IMR-90 (cell line): Measurements from ENCODE around the gene MAPK1. TPM values are rescaled to one million over a fixed set of nuclear protein-coding genes. Genes with fewer than 3 reads are reported as not detected.

Experiments used
- ATAC-seq: fragments of 200-7000 bp; cut with Tn5 transposase; 2 replicates; pipeline ENCODE4 v1.9.1; 2020; ENCODE audit warnings: low read depth, mild to moderate bottlenecking, moderate library complexity
- BruUV-seq: library from RNA; stranded (reverse); fragments of 400-500 nt; replicated peaks from 2 replicates; lab custom pipeline; 2021; lab: Mats Ljungman, UMichigan
- CTCF ChIA-PET: fragments of 300-600 bp; formaldehyde crosslinking; extraction: SDS; loops from one replicate; lab custom pipeline; 2021; ENCODE audit warnings: antibody characterized with exemption; lab: Yijun Ruan, JAX
- POLR2A ChIA-PET: fragments of 300-600 bp; sonication (Branson Sonifier 250); formaldehyde crosslinking; loops from one replicate; lab custom pipeline; 2022; ENCODE audit warnings: antibody characterized with exemption; ENCODE audit not compliant: unreplicated experiment; lab: Charles Lee
- DNase-seq: peaks from one replicate; pipeline ENCODE4 v3.0.0; 2013
- H2AFZ ChIP-seq: replicated peaks from 2 replicates; pipeline ENCODE3; 2013; ENCODE audit warnings: low read length, mild to moderate bottlenecking; ENCODE audit not compliant: poor library complexity
- H2AK5ac ChIP-seq: 2 replicates; pipeline ENCODE4 v1.6.1; 2013; ENCODE audit warnings: low read depth, low read length, inconsistent platforms
- H2AK9ac ChIP-seq: replicated peaks from 2 replicates; pipeline ENCODE3; 2013; ENCODE audit warnings: mild to moderate bottlenecking, low read depth, low read length, moderate library complexity; ENCODE audit not compliant: poor library complexity
- H2BK120ac ChIP-seq: 2 replicates; pipeline ENCODE4 v1.6.1; 2013; ENCODE audit warnings: low read depth, low read length, inconsistent platforms
- H2BK15ac ChIP-seq: 3 replicates; pipeline ENCODE4 v1.6.1; 2013; ENCODE audit warnings: low read depth, low read length, inconsistent platforms
- H2BK20ac ChIP-seq: 2 replicates; pipeline ENCODE4 v1.6.1; 2013; ENCODE audit warnings: low read depth, mild to moderate bottlenecking, inconsistent platforms, low read length, moderate library complexity
- H2BK5ac ChIP-seq: 2 replicates; pipeline ENCODE4 v1.6.1; 2013; ENCODE audit warnings: mild to moderate bottlenecking, low read depth, low read length, inconsistent platforms; ENCODE audit not compliant: poor library complexity, severe bottlenecking
- H3K14ac ChIP-seq: replicated peaks from 2 replicates; pipeline ENCODE4 v1.6.1; 2013; ENCODE audit warnings: low read depth, low read length, inconsistent platforms
- H3K18ac ChIP-seq: 2 replicates; pipeline ENCODE4 v1.6.1; 2013; ENCODE audit warnings: low read depth, low read length, control low read depth
- H3K23ac ChIP-seq: 2 replicates; pipeline ENCODE4 v1.6.1; 2013; ENCODE audit warnings: low read depth, low read length, inconsistent platforms
- H3K27ac ChIP-seq: 2 replicates; pipeline ENCODE4 v1.5.1; 2013; ENCODE audit warnings: mild to moderate bottlenecking, control low read depth, low read length; ENCODE audit not compliant: insufficient read depth
- H3K27me3 ChIP-seq: 2 replicates; pipeline ENCODE4 v1.6.1; 2013; ENCODE audit warnings: low read length; ENCODE audit not compliant: control insufficient read depth, insufficient read depth
- H3K36me3 ChIP-seq: 2 replicates; pipeline ENCODE4 v1.6.1; 2013; ENCODE audit warnings: low read length, mixed read lengths; ENCODE audit not compliant: control insufficient read depth, insufficient read depth
- H3K4ac ChIP-seq: 2 replicates; pipeline ENCODE4 v1.6.1; 2013; ENCODE audit warnings: low read depth, low read length, inconsistent platforms
- H3K4me1 ChIP-seq: 2 replicates; pipeline ENCODE4 v1.6.1; 2013; ENCODE audit warnings: low read length, mixed read lengths; ENCODE audit not compliant: control insufficient read depth, insufficient read depth
- H3K4me2 ChIP-seq: 2 replicates; pipeline ENCODE4 v1.6.1; 2013; ENCODE audit warnings: low read depth, mild to moderate bottlenecking, control low read depth, low read length, moderate library complexity
- H3K4me3 ChIP-seq: 2 replicates; pipeline ENCODE4 v1.5.1; 2013; ENCODE audit warnings: low read depth, mild to moderate bottlenecking, control low read depth, low read length, moderate library complexity; ENCODE audit not compliant: insufficient read depth
- H3K56ac ChIP-seq: 2 replicates; pipeline ENCODE4 v1.6.1; 2013; ENCODE audit warnings: low read length, inconsistent platforms; ENCODE audit not compliant: insufficient read depth; ENCODE audit errors: extremely low read depth
- H3K79me1 ChIP-seq, 2 experiments: 2 replicates each; pipeline ENCODE4 v1.6.1; 2013; ENCODE audit warnings: low read length in 2 of 2, inconsistent platforms in 1 of 2, low read depth in 1 of 2
- H3K9ac ChIP-seq: 2 replicates; pipeline ENCODE4 v1.6.1; 2013; ENCODE audit warnings: low read depth, low read length, control low read depth
- H3K9me1 ChIP-seq: 2 replicates; pipeline ENCODE4 v1.6.1; 2013; ENCODE audit warnings: low read length, inconsistent platforms; ENCODE audit not compliant: insufficient read depth
- H3K9me3 ChIP-seq: 2 replicates; pipeline ENCODE4 v1.6.1; 2013; ENCODE audit warnings: low read length; ENCODE audit not compliant: control insufficient read depth, insufficient read depth
- H4K20me1 ChIP-seq: 2 replicates; pipeline ENCODE4 v1.6.1; 2013; ENCODE audit warnings: low read length, inconsistent platforms; ENCODE audit not compliant: insufficient read depth
- H4K5ac ChIP-seq: 2 replicates; pipeline ENCODE4 v1.6.1; 2013; ENCODE audit warnings: mild to moderate bottlenecking, low read depth, low read length, control low read depth
- H4K8ac ChIP-seq, 2 experiments: 2 replicates each; pipeline ENCODE4 v1.6.1; 2013; ENCODE audit warnings: low read depth in 2 of 2, low read length in 2 of 2, control low read depth in 1 of 2, inconsistent platforms in 1 of 2
- H4K91ac ChIP-seq: 2 replicates; pipeline ENCODE4 v1.6.1; 2013; ENCODE audit warnings: low read depth, low read length, inconsistent platforms; ENCODE audit not compliant: insufficient read depth
- BHLHE40 ChIP-seq: fragments of 150-350 bp; IDR thresholded peaks from 2 replicates; pipeline ENCODE4 v1.6.1; 2016; ENCODE audit warnings: mild to moderate bottlenecking, low read depth, low read length
- CEBPB ChIP-seq: IDR thresholded peaks from 2 replicates; pipeline ENCODE4 v1.6.1; 2012; ENCODE audit warnings: low read depth, low read length, improper control_type of control experiment
- CHD1 ChIP-seq: IDR thresholded peaks from 2 replicates; pipeline ENCODE4 v1.6.1; 2012; ENCODE audit warnings: low read depth, low read length, improper control_type of control experiment
- FOS ChIP-seq: fragments of 150-350 bp; IDR thresholded peaks from 2 replicates; pipeline ENCODE4 v1.6.1; 2016; ENCODE audit warnings: low read depth, low read length
- MAFK ChIP-seq: IDR thresholded peaks from 2 replicates; pipeline ENCODE4 v1.6.1; 2012; ENCODE audit warnings: low read depth, low read length, improper control_type of control experiment
- MAZ ChIP-seq: IDR thresholded peaks from 2 replicates; pipeline ENCODE4 v1.6.1; 2012; ENCODE audit warnings: low read depth, mild to moderate bottlenecking, low read length, improper control_type of control experiment, moderate library complexity, borderline replicate concordance
- MXI1 ChIP-seq: IDR thresholded peaks from 2 replicates; pipeline ENCODE4 v1.6.1; 2012; ENCODE audit warnings: low read depth, mild to moderate bottlenecking, low read length, moderate library complexity, borderline replicate concordance
- NFE2L2 ChIP-seq: fragments of 150-350 bp; IDR thresholded peaks from 2 replicates; pipeline ENCODE4 v1.6.1; 2016; ENCODE audit warnings: low read depth, mild to moderate bottlenecking, low read length
- POLR2A ChIP-seq: IDR thresholded peaks from 2 replicates; pipeline ENCODE4 v1.6.1; 2012; ENCODE audit warnings: mild to moderate bottlenecking, low read depth, low read length
- RAD21 ChIP-seq: IDR thresholded peaks from 2 replicates; pipeline ENCODE4 v1.6.1; 2012; ENCODE audit warnings: low read length, improper control_type of control experiment
- RCOR1 ChIP-seq: IDR thresholded peaks from 2 replicates; pipeline ENCODE4 v1.6.1; 2012; ENCODE audit warnings: mild to moderate bottlenecking, low read length, improper control_type of control experiment; ENCODE audit not compliant: insufficient replicate concordance
- RFX5 ChIP-seq: IDR thresholded peaks from 2 replicates; pipeline ENCODE4 v1.8.0; 2012; ENCODE audit warnings: low read depth, mild to moderate bottlenecking, low read length, moderate library complexity
- SMC3 ChIP-seq: fragments of 150-350 bp; IDR thresholded peaks from 2 replicates; pipeline ENCODE4 v1.6.1; 2016; ENCODE audit warnings: low read depth, mild to moderate bottlenecking, antibody characterized with exemption, low read length, moderate library complexity
- USF2 ChIP-seq: fragments of 150-350 bp; IDR thresholded peaks from 2 replicates; pipeline ENCODE4 v1.6.1; 2017; ENCODE audit warnings: mild to moderate bottlenecking, antibody characterized with exemption, low read length, low read depth
- WGBS, 2 experiments: methylation state at CpG; one replicate each; pipeline versions ENCODE4 v1.1.5 to v1.1.7; 2013; ENCODE audit warnings: missing lambda C conversion rate in 2 of 2; ENCODE audit not compliant: insufficient read length in 1 of 2; ENCODE audit errors: extremely low coverage in 2 of 2; 5-methylcytosine and 5-hydroxymethylcytosine counted together
- dilution Hi-C: fragments of 300-500 bp; cut with HindIII; formaldehyde crosslinking; loops from one replicate; pipeline ENCODE4 v1.14.3; 2018; ENCODE audit warnings: low sequenced_read_pairs; ENCODE audit not compliant: unreplicated experiment
- in situ Hi-C: fragments of 300-500 bp; cut with MboI; formaldehyde crosslinking; loops from 3 replicates; pipeline ENCODE4 v1.14.3; 2019; ENCODE audit warnings: low sequenced_read_pairs, inconsistent platforms, mixed read lengths
- intact Hi-C: fragments of 100-400 bp; cut with micrococcal nuclease; formaldehyde crosslinking; loops from 2 replicates; pipeline ENCODE4 v1.10.0; 2022
- polyA plus RNA-seq, 3 experiments: library from polyadenylated mRNA; depleted of rRNA; stranded (reverse); fragments of >200 nt; gene quantifications; 2 replicates each; pipeline ENCODE4 v1.2.3, GENCODE V29; 2012; ENCODE audit warnings: low replicate concordance in 1 of 3
- total RNA-seq: library from RNA; depleted of rRNA; stranded (reverse); fragments of >200 nt; gene quantifications from 2 replicates; pipeline ENCODE4 v1.2.3, GENCODE V29; 2012
- TF ChIP-seq, protein P1 (sequence below): fragments of 150-350 bp; IDR thresholded peaks from 2 replicates; pipeline ENCODE4 v1.6.1; 2016; ENCODE audit warnings: low read depth, mild to moderate bottlenecking, low read length, moderate library complexity, borderline replicate concordance
- TF ChIP-seq, protein P2 (sequence below): conservative IDR thresholded peaks from 2 replicates; pipeline ENCODE4 v1.5.1; 2012; ENCODE audit warnings: mild to moderate bottlenecking, low read depth, low read length, improper control_type of control experiment

MAPK1 gene
- total and polyA plus RNA-seq, 2 of the 4 experiments (the other 2 are of a cell fraction): 41.0 to 51.3 TPM

DNA sequence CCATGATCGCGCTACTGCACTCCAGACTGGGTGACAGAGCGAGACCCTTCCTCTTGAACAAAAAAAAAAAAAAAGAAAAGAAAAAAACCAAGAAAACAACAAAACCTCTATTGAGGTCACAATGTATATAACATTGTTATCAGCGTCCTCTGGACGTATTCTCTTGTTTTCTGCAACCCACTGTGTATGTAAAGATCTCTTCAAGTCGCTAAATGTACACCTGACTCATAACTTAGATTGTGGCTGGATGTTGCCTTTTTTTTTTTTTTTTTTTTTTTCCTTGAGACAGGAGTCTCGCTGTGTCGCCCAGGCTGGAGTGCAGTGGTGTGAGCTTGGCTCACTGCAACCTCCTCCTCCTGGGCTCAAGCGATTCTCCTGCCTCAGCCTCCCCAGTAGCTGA, 130.5 kb downstream of the MAPK1 start:
- Histone ChIP-seq H2BK20ac (no peak overlapping the region), H3K27me3 (0 out of 2 replicates have a peak, but pooled peaks cover 2% of the 10 kb centered on the region), H3K4me1 (peaks cover 2% of the 10 kb centered on the region; the same call in 1 of the 2 replicates), H3K18ac (no peak overlapping the region), H3K36me3 (no peaks in the 10 kb centered on the region), H2AK9ac (no peak overlapping the region), H3K4me2 (no peak overlapping the region), H3K23ac (no peak overlapping the region), H2AK5ac (no peak overlapping the region), H3K9me1 (peaks cover 3% of the 10 kb centered on the region; the same call in 1 of the 2 replicates), H4K8ac (no peak overlapping the region), H4K91ac (no peak overlapping the region), H2BK5ac (no peak overlapping the region), H4K5ac (no peak overlapping the region), H3K4ac (no peak overlapping the region), H2BK15ac (no peak overlapping the region), H2BK120ac (no peak overlapping the region), H3K56ac (no peak overlapping the region), H3K9me3 (no peaks in the 10 kb centered on the region), H3K79me1 (no peaks in the 10 kb centered on the region), H3K9ac (no peak overlapping the region), H3K14ac (no peak overlapping the region), H3K27ac (no peak overlapping the region), H3K4me3 (no peak overlapping the region), H4K20me1 (no peaks in the 10 kb centered on the region; the same call in 1 of the 2 replicates), H2AFZ (no peak overlapping the region)
- ChIA-PET CTCF (interaction anchor here (0.7 kb wide), 1 partner anchor 38 kb away, joined by 3 read pairs; no protein-coding TSS in a partner anchor), POLR2A (no interaction called here)
- BruUV-seq: no TSS peak
- TF ChIP-seq MXI1: no peak
- no peak for TF ChIP-seq RFX5
- TF ChIP-seq, protein P1, sequence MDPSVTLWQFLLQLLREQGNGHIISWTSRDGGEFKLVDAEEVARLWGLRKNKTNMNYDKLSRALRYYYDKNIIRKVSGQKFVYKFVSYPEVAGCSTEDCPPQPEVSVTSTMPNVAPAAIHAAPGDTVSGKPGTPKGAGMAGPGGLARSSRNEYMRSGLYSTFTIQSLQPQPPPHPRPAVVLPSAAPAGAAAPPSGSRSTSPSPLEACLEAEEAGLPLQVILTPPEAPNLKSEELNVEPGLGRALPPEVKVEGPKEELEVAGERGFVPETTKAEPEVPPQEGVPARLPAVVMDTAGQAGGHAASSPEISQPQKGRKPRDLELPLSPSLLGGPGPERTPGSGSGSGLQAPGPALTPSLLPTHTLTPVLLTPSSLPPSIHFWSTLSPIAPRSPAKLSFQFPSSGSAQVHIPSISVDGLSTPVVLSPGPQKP: no peak
- no peak for TF ChIP-seq FOS
- no peak for TF ChIP-seq CEBPB
- TF ChIP-seq RCOR1: no peak
- no peak for TF ChIP-seq CHD1
- TF ChIP-seq, protein P2, sequence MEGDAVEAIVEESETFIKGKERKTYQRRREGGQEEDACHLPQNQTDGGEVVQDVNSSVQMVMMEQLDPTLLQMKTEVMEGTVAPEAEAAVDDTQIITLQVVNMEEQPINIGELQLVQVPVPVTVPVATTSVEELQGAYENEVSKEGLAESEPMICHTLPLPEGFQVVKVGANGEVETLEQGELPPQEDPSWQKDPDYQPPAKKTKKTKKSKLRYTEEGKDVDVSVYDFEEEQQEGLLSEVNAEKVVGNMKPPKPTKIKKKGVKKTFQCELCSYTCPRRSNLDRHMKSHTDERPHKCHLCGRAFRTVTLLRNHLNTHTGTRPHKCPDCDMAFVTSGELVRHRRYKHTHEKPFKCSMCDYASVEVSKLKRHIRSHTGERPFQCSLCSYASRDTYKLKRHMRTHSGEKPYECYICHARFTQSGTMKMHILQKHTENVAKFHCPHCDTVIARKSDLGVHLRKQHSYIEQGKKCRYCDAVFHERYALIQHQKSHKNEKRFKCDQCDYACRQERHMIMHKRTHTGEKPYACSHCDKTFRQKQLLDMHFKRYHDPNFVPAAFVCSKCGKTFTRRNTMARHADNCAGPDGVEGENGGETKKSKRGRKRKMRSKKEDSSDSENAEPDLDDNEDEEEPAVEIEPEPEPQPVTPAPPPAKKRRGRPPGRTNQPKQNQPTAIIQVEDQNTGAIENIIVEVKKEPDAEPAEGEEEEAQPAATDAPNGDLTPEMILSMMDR: no peak
- no peak for TF ChIP-seq MAZ
- no peak for TF ChIP-seq USF2
- TF ChIP-seq POLR2A: no peak
- no peak for TF ChIP-seq NFE2L2
- no peak for TF ChIP-seq RAD21
- no peak for TF ChIP-seq BHLHE40
- TF ChIP-seq SMC3: no peak
- no peak for TF ChIP-seq MAFK
- in situ Hi-C loops (no loop called here), dilution Hi-C loops (no loop called here), intact Hi-C loops (no loop called here)
- DNase-seq: no peak
- ATAC-seq: no peak
- WGBS, 2 experiments: no CpG with 5 or more reads among the region's 9 CpGs
